Measurements from ENCODE around the gene RNFT1. TPM values are rescaled to one million over a fixed set of nuclear protein-coding genes. Genes with fewer than 3 reads are reported as not detected.
"Not testable (repeated sequence)": the region's sequence is repeated elsewhere in the genome, so short reads cannot be mapped to it uniquely, and the experiment has no call there.

Gene RNFT1
- total RNA-seq, 1 experiment from 2014 or later = 6.8 TPM

GRCh38 chr17:59962739-59963318 lies 1.7 kb downstream of the RNFT1 start:
- Histone ChIP-seq H4K91ac (ENCODE audit: insufficient read length, low read depth, low read length) (no peak overlapping the region), H3K79me2 (ENCODE audit: insufficient read depth, low read length) (no peaks in the 10 kb centered on the region), H3K27me3 (ENCODE audit: insufficient read depth, low read length) (peaks cover 3% of the 10 kb centered on the region; the same call in 1 of the 2 replicates), H2BK5ac (ENCODE audit: insufficient read length, low read length) (no peak overlapping the region), H2BK120ac (ENCODE audit: low read depth, low read length, poor library complexity, severe bottlenecking) (no peak overlapping the region), H3K14ac (ENCODE audit: insufficient read depth, low read length) (no peak overlapping the region), H2BK15ac (ENCODE audit: low read depth, low read length) (no peak overlapping the region), H3K23ac (ENCODE audit: insufficient read length, low read depth, low read length) (no peak overlapping the region), H3K18ac (ENCODE audit: insufficient read length, low read depth, low read length) (no peak overlapping the region), H2AFZ (ENCODE audit: low read length) (no peak overlapping the region), H3T11ph (ENCODE audit: low read length) (no peak overlapping the region), H3K27ac (ENCODE audit: insufficient read length, low read depth, low read length) (no peak overlapping the region), H3K4me2 (ENCODE audit: insufficient read depth, insufficient read length, low read length) (no peak overlapping the region), H3K4me1 (ENCODE audit: insufficient read depth, low read length) (no peaks in the 10 kb centered on the region), H2AK5ac (ENCODE audit: insufficient read length, low read length) (no peak overlapping the region), H3K23me2 (ENCODE audit: insufficient read length, low read depth, low read length, poor library complexity, severe bottlenecking) (peaks cover 5% of the 10 kb centered on the region), H2BK12ac (ENCODE audit: insufficient read length, low read depth, low read length) (no peak overlapping the region), H4K20me1 (ENCODE audit: control insufficient read depth, insufficient read depth, insufficient read length) (no peaks in the 10 kb centered on the region), H2BK20ac (ENCODE audit: low read depth, low read length, poor library complexity, severe bottlenecking) (no peak overlapping the region), H3K9me3 (ENCODE audit: control insufficient read depth, low read depth, low read length) (no peaks in the 10 kb centered on the region), H3K56ac (ENCODE audit: insufficient read length, low read depth, low read length) (no peak overlapping the region), H3K9ac (ENCODE audit: extremely low read depth, insufficient read length, low read length) (no peak overlapping the region), H4K5ac (ENCODE audit: insufficient read length, low read depth, low read length) (no peak overlapping the region), H4K8ac (replicated peaks; ENCODE audit: insufficient read length, low read depth, low read length) (no peak overlapping the region), H3K79me1 (ENCODE audit: insufficient read depth, low read depth, low read length, poor library complexity, severe bottlenecking) (no peaks in the 10 kb centered on the region), H3K4ac (ENCODE audit: low read depth, low read length) (no peak overlapping the region)
- Mint-ChIP-seq H3K27ac (no peak overlapping the region), H3K4me1 (peaks cover 8 to 11% of the 10 kb centered on the region in 2 experiments), H3K4me3 (peak overlapping the region in 1 of 2 experiments; percentile 24; a peak in 1 of 5 replicates), H3K27me3 (ENCODE audit: low read depth) (peaks cover 11% of the 10 kb centered on the region), H3K9me3 (no peaks in the 10 kb centered on the region), H3K36me3 (ENCODE audit: insufficient read depth in 1 of 3, low read depth in 3 of 3) (peaks cover 0 to 6% (median 4%) of the 10 kb centered on the region in 3 experiments; a peak in 4 of 7 replicates)
- no peak for DNase-seq
- TF ChIP-seq, protein P1, sequence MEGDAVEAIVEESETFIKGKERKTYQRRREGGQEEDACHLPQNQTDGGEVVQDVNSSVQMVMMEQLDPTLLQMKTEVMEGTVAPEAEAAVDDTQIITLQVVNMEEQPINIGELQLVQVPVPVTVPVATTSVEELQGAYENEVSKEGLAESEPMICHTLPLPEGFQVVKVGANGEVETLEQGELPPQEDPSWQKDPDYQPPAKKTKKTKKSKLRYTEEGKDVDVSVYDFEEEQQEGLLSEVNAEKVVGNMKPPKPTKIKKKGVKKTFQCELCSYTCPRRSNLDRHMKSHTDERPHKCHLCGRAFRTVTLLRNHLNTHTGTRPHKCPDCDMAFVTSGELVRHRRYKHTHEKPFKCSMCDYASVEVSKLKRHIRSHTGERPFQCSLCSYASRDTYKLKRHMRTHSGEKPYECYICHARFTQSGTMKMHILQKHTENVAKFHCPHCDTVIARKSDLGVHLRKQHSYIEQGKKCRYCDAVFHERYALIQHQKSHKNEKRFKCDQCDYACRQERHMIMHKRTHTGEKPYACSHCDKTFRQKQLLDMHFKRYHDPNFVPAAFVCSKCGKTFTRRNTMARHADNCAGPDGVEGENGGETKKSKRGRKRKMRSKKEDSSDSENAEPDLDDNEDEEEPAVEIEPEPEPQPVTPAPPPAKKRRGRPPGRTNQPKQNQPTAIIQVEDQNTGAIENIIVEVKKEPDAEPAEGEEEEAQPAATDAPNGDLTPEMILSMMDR (conservative IDR thresholded peaks at IDR 0.05) = no peak
- no CpG with 5 or more reads among the region's 6 CpGs for WGBS (ENCODE audit: extremely low coverage, insufficient read length, low lambda C conversion rate)

DNA sequence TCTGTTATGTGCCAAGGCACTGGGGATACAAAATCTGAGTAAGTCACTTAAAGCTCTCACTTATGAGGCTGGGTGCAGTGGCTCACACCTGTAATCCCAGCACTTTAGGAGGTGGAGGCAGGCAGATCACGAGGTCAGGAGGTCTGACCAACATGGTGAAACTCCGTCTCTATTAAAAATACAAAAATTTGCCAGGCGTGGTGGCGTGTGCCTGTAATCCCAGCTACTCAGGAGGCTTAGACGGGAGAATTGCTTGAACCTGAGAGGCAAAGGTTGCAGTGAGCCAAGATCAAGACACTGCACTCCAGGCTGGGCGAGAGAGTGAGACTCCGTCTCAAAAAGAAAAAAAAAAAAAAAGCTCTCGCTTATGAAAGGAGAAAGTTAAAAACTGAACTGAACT lies 5.0 kb downstream of the RNFT1 start:
- not testable (repeated sequence) for H2BK20ac ChIP-seq (ENCODE audit: low read depth, low read length, poor library complexity, severe bottlenecking); H3K27ac Mint-ChIP-seq; H4K8ac ChIP-seq (replicated peaks; ENCODE audit: insufficient read length, low read depth, low read length); H3K4me1 Mint-ChIP-seq; H3K56ac ChIP-seq (ENCODE audit: insufficient read length, low read depth, low read length); H3K23me2 ChIP-seq (ENCODE audit: insufficient read length, low read depth, low read length, poor library complexity, severe bottlenecking); H2BK5ac ChIP-seq (ENCODE audit: insufficient read length, low read length); H3K4ac ChIP-seq (ENCODE audit: low read depth, low read length); H4K5ac ChIP-seq (ENCODE audit: insufficient read length, low read depth, low read length); H3K4me1 ChIP-seq (ENCODE audit: insufficient read depth, low read length); H3K9ac ChIP-seq (ENCODE audit: extremely low read depth, insufficient read length, low read length); H3K9me3 Mint-ChIP-seq; H3T11ph ChIP-seq (ENCODE audit: low read length); H3K36me3 Mint-ChIP-seq (ENCODE audit: insufficient read depth in 1 of 3, low read depth in 3 of 3); H3K23ac ChIP-seq (ENCODE audit: insufficient read length, low read depth, low read length); H4K91ac ChIP-seq (ENCODE audit: insufficient read length, low read depth, low read length); DNase-seq; H3K27me3 ChIP-seq (ENCODE audit: insufficient read depth, low read length); H2BK120ac ChIP-seq (ENCODE audit: low read depth, low read length, poor library complexity, severe bottlenecking); H2AFZ ChIP-seq (ENCODE audit: low read length); H3K14ac ChIP-seq (ENCODE audit: insufficient read depth, low read length); H3K9me3 ChIP-seq (ENCODE audit: control insufficient read depth, low read depth, low read length); H4K20me1 ChIP-seq (ENCODE audit: control insufficient read depth, insufficient read depth, insufficient read length); H3K4me3 Mint-ChIP-seq; H3K79me1 ChIP-seq (ENCODE audit: insufficient read depth, low read depth, low read length, poor library complexity, severe bottlenecking); H3K18ac ChIP-seq (ENCODE audit: insufficient read length, low read depth, low read length); H2AK5ac ChIP-seq (ENCODE audit: insufficient read length, low read length); H2BK12ac ChIP-seq (ENCODE audit: insufficient read length, low read depth, low read length); H3K4me2 ChIP-seq (ENCODE audit: insufficient read depth, insufficient read length, low read length); H2BK15ac ChIP-seq (ENCODE audit: low read depth, low read length); H3K27me3 Mint-ChIP-seq (ENCODE audit: low read depth); H3K79me2 ChIP-seq (ENCODE audit: insufficient read depth, low read length); H3K27ac ChIP-seq (ENCODE audit: insufficient read length, low read depth, low read length)
- no CpG with 5 or more reads among the region's 8 CpGs for WGBS (ENCODE audit: extremely low coverage, insufficient read length, low lambda C conversion rate)

All from H9 (cell line).